HepG2 (cell line): ENCODE data around the gene MOV10L1. TPM values are rescaled to one million over a fixed set of nuclear protein-coding genes. Genes with fewer than 3 reads are reported as not detected.

ENCODE experiments used
- CTCF ChIP-seq: sonication (generic); formaldehyde crosslinking; IDR thresholded peaks from 2 replicates; pipeline ENCODE4 v1.5.0; 2020; ENCODE audit warnings: mild to moderate bottlenecking, missing genetic modification reagents, moderate library complexity
- ERF ChIP-seq: IDR thresholded peaks from 2 replicates; pipeline ENCODE4 v1.6.1; 2018; ENCODE audit warnings: missing biosample characterization, missing genetic modification reagents
- HOMEZ ChIP-seq: IDR thresholded peaks from 2 replicates; pipeline ENCODE4 v1.6.1; 2016; ENCODE audit warnings: low read depth
- HOXA9 ChIP-seq: sonication (generic); formaldehyde crosslinking; IDR thresholded peaks from 2 replicates; pipeline ENCODE4 v1.8.1; 2022; ENCODE audit warnings: missing genetic modification reagents, mild to moderate bottlenecking, moderate library complexity, borderline replicate concordance
- IKZF5 ChIP-seq: IDR thresholded peaks from 2 replicates; pipeline ENCODE4 v1.6.1; 2018; ENCODE audit warnings: missing genetic modification reagents, mild to moderate bottlenecking, missing compliant biosample characterization
- IRF1 ChIP-seq: sonication (generic); formaldehyde crosslinking; IDR thresholded peaks from 2 replicates; pipeline ENCODE4 v1.4.0; 2020; ENCODE audit warnings: low read depth, mild to moderate bottlenecking, missing genetic modification reagents
- MED13 ChIP-seq: sonication (generic); formaldehyde crosslinking; IDR thresholded peaks from 2 replicates; pipeline ENCODE4 v1.5.0; 2020; ENCODE audit warnings: missing genetic modification reagents
- MEIS2 ChIP-seq: sonication (generic); formaldehyde crosslinking; IDR thresholded peaks from 2 replicates; pipeline ENCODE4 v1.9.0; 2021; ENCODE audit warnings: mild to moderate bottlenecking, missing genetic modification reagents
- NFKBIZ ChIP-seq: IDR thresholded peaks from 2 replicates; pipeline ENCODE4 v1.6.1; 2018; ENCODE audit warnings: missing genetic modification reagents, missing compliant biosample characterization
- PHF20 ChIP-seq: sonication (generic); formaldehyde crosslinking; IDR thresholded peaks from 2 replicates; pipeline ENCODE4 v1.5.0; 2020; ENCODE audit warnings: mild to moderate bottlenecking, missing genetic modification reagents
- PPARG ChIP-seq: conservative IDR thresholded peaks from 2 replicates; pipeline ENCODE4 v1.6.1; 2016; ENCODE audit warnings: missing biosample characterization, missing genetic modification reagents
- PTBP1 ChIP-seq: fragments of 200-400 bp; formaldehyde crosslinking; IDR thresholded peaks from 2 replicates; pipeline ENCODE4 v1.6.1; 2018; ENCODE audit warnings: low read length, low read depth; ENCODE audit not compliant: poor library complexity, severe bottlenecking
- RBM22 ChIP-seq: fragments of 200-400 bp; formaldehyde crosslinking; optimal IDR thresholded peaks from 2 replicates; pipeline ENCODE3; 2017; ENCODE audit warnings: mild to moderate bottlenecking, low read length, moderate library complexity
- REXO4 ChIP-seq: sonication (generic); formaldehyde crosslinking; IDR thresholded peaks from 2 replicates; pipeline ENCODE4 v1.8.0; 2022; ENCODE audit warnings: missing genetic modification reagents, mild to moderate bottlenecking, borderline replicate concordance
- SMAD3 ChIP-seq: sonication (generic); formaldehyde crosslinking; IDR thresholded peaks from 2 replicates; pipeline ENCODE4 v1.4.0; 2020; ENCODE audit warnings: missing genetic modification reagents
- SYNCRIP ChIP-seq: fragments of 200-400 bp; formaldehyde crosslinking; IDR thresholded peaks from 2 replicates; pipeline ENCODE4 v1.6.1; 2018; ENCODE audit warnings: mild to moderate bottlenecking, low read depth, low read length; ENCODE audit not compliant: insufficient read depth
- TARDBP ChIP-seq: sonication (generic); formaldehyde crosslinking; IDR thresholded peaks from 2 replicates; pipeline ENCODE4 v1.8.0; 2022; ENCODE audit warnings: mild to moderate bottlenecking, missing genetic modification reagents
- ZMYM2 ChIP-seq: sonication (generic); formaldehyde crosslinking; IDR thresholded peaks from 2 replicates; pipeline ENCODE4 v1.8.0; 2022; ENCODE audit warnings: mild to moderate bottlenecking, missing genetic modification reagents
- ZNF232 ChIP-seq: sonication (generic); formaldehyde crosslinking; IDR thresholded peaks from 2 replicates; pipeline ENCODE4 v1.4.0; 2020; ENCODE audit warnings: missing genetic modification reagents, borderline replicate concordance
- ZNF282 ChIP-seq: fragments of 450-650 bp; IDR thresholded peaks from 2 replicates; pipeline ENCODE4 v1.6.1; 2018; ENCODE audit not compliant: partially characterized antibody
- ZNF557 ChIP-seq: sonication (generic); formaldehyde crosslinking; IDR thresholded peaks from 2 replicates; pipeline ENCODE4 v1.4.0; 2020; ENCODE audit warnings: missing genetic modification reagents
- ZNF768 ChIP-seq: sonication (generic); formaldehyde crosslinking; IDR thresholded peaks from 2 replicates; pipeline ENCODE4 v1.4.0; 2020; ENCODE audit warnings: missing genetic modification reagents
- polyA plus RNA-seq, 8 experiments: library from polyadenylated mRNA; depleted of rRNA in 3 of 8; stranded (reverse) in 7 of 8; unstranded in 1 of 8; fragments of >200 nt; fragmentation: Illumina TruSeq in 4 of 8; extraction: Trizol in 4 of 8; gene quantifications; 2 replicates each; pipeline versions ENCODE4 v1.2.1 to v1.2.3, GENCODE V29; 2011 to 2016; ENCODE audit warnings: low read depth in 4 of 8, missing spikeins in 1 of 8, mixed read lengths in 1 of 8; ENCODE audit not compliant: insufficient read depth in 1 of 8
- total RNA-seq, 5 experiments: library from RNA; depleted of rRNA; stranded (reverse); fragments of >200 nt; fragmentation: Illumina TruSeq; extraction: Trizol; gene quantifications; 2 replicates each; pipeline ENCODE4 v1.2.3, GENCODE V29; 2016; ENCODE audit warnings: low read depth in 1 of 5
- TF ChIP-seq, protein P1 (sequence below): sonication (generic); formaldehyde crosslinking; IDR thresholded peaks from 2 replicates; pipeline ENCODE4 v1.4.0; 2020; ENCODE audit warnings: mild to moderate bottlenecking, low read depth, missing genetic modification reagents

Gene MOV10L1
- total and polyA plus RNA-seq, 2 of the 13 experiments (the other 11 are each of a cell fraction or from before 2014, with no cell fraction given): 0.11 to 0.12 TPM

GRCh38 chr22:50146439-50147238 is 56.8 kb downstream of the MOV10L1 start (continued):
- TF ChIP-seq ERF: peak; percentile 18; the same call in 1 of the 2 replicates
- no peak for TF ChIP-seq IKZF5 (CRISPR knock-in tag)
- peak; percentile 73; the same call in 1 of the 2 replicates for TF ChIP-seq PPARG (CRISPR knock-in tag)
- no peak for TF ChIP-seq ZNF768
- no peak for TF ChIP-seq RBM22
- no peak for TF ChIP-seq ZNF282
- TF ChIP-seq ZMYM2 (CRISPR knock-in tag): peak; percentile 82; the same call in 1 of the 2 replicates
- TF ChIP-seq, protein P1, sequence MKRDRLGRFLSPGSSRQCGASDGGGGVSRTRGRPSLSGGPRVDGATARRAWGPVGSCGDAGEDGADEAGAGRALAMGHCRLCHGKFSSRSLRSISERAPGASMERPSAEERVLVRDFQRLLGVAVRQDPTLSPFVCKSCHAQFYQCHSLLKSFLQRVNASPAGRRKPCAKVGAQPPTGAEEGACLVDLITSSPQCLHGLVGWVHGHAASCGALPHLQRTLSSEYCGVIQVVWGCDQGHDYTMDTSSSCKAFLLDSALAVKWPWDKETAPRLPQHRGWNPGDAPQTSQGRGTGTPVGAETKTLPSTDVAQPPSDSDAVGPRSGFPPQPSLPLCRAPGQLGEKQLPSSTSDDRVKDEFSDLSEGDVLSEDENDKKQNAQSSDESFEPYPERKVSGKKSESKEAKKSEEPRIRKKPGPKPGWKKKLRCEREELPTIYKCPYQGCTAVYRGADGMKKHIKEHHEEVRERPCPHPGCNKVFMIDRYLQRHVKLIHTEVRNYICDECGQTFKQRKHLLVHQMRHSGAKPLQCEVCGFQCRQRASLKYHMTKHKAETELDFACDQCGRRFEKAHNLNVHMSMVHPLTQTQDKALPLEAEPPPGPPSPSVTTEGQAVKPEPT (CRISPR knock-in tag): peak; percentile 45; the same call in 1 of the 2 replicates
- TF ChIP-seq HOXA9: no peak
- TF ChIP-seq ZNF232 (CRISPR knock-in tag): no peak
- TF ChIP-seq CTCF: peak; percentile 93
- no peak for TF ChIP-seq MED13 (CRISPR knock-in tag)
- TF ChIP-seq SYNCRIP: no peak
- peak; percentile 58 for TF ChIP-seq TARDBP (CRISPR knock-in tag)
- TF ChIP-seq MEIS2: no peak
- TF ChIP-seq HOMEZ: no peak
- TF ChIP-seq ZNF557: no peak
- TF ChIP-seq IRF1: no peak
- TF ChIP-seq SMAD3 (CRISPR knock-in tag): no peak
- TF ChIP-seq REXO4 (CRISPR knock-in tag): no peak
- no peak for TF ChIP-seq PTBP1
- no peak for TF ChIP-seq NFKBIZ (CRISPR knock-in tag)
- TF ChIP-seq PHF20 (CRISPR knock-in tag): no peak; the same call in 1 of the 2 replicates
